Spinal cord (tissue), 10 donors: ENCODE measurements around the gene PKD1L1. TPM values are rescaled to one million over a fixed set of nuclear protein-coding genes. Genes with fewer than 3 reads are reported as not detected.

ENCODE experiments used
- DNase-seq, 6 donors: peaks; one replicate each; pipeline versions ENCODE4 v3.0.0 to v3.0.0-alpha.2; 2013 to 2015; ENCODE audit warnings: low spot score in 6 of 6, low read depth in 4 of 6
- H3K27ac ChIP-seq: one replicate; pipeline ENCODE4 v1.5.1; 2013; ENCODE audit warnings: low read depth, low read length, control low read depth
- H3K27me3 ChIP-seq: one replicate; pipeline ENCODE4 v1.6.1; 2013; ENCODE audit warnings: low read length; ENCODE audit not compliant: control insufficient read depth, insufficient read depth
- H3K36me3 ChIP-seq: one replicate; pipeline ENCODE4 v1.6.1; 2013; ENCODE audit warnings: low read length; ENCODE audit not compliant: control insufficient read depth, insufficient read depth
- H3K4me1 ChIP-seq: one replicate; pipeline ENCODE4 v1.6.1; 2013; ENCODE audit warnings: low read length; ENCODE audit not compliant: control insufficient read depth, insufficient read depth
- H3K4me3 ChIP-seq: one replicate; pipeline ENCODE4 v1.5.1; 2013; ENCODE audit warnings: low read depth, low read length, control low read depth
- H3K9me3 ChIP-seq: one replicate; pipeline ENCODE4 v1.6.1; 2013; ENCODE audit warnings: low read length; ENCODE audit not compliant: control insufficient read depth, insufficient read depth
- WGBS: methylation state at CpG from one replicate; pipeline ENCODE4 v1.1.5; 2013; ENCODE audit warnings: missing lambda C conversion rate; ENCODE audit not compliant: insufficient coverage; 5-methylcytosine and 5-hydroxymethylcytosine counted together
- polyA plus RNA-seq, 2 donors: library from polyadenylated mRNA; unstranded; fragments of 120-200 nt; gene quantifications; one replicate each; pipeline ENCODE4 v1.2.1, GENCODE V29; 2013; ENCODE audit not compliant: insufficient read length in 2 of 2
- total RNA-seq, 2 donors: library from RNA; depleted of rRNA in 1 of 2; stranded (reverse); fragments of 120-200 nt in 1 of 2; fragments of >200 nt in 1 of 2; gene quantifications; one replicate each; pipeline versions ENCODE4 v1.2.3 to v1.2.4, GENCODE V29; 2013 to 2014
- donor health status: healthy.

Gene PKD1L1
- total and polyA plus RNA-seq, 4 donors, result 0.44 to 1.4 (median 1.1) TPM

DNA sequence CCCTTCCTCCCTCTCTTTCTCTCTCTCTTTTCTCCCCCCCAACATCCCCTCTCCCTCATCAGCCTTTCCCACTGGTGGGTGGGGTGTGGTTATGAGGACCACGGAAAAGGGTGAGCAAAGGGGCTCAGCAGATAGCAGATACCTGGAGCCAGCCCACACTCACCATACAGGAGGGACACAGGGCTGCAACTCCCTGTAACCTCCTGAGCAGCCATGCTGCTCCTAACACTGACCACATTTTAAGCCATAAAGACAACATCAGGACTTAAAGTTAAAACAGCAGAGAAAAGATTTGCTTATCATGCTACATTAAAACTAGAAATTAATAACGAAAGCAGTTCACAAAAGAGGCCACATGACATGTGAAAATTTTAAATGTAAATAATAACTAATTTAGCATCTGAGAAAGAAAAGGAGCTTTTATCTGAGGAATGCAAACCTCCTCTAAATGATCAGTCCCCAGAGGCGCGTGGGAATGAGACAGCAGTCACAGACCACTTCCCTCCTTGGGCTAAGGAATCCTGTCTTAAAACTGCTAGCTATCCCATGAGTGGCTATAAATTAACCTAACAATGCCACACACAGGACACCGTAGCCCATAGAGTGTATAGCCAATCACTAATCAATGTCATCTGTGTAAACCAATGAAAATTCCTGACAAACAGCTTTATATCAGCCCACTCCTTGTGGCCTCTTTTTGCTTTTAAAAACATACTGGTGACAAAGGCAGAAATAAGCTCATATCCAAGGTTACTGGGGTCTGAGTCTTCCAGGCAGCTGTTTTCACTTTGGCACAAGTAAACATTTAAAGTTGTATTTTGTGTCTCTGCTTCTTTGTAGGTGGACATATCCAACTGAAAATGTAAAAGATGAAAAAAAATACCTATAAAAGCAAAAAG, 33.3 kb downstream of the PKD1L1 start:
- WGBS, result 22% methylated on average over 3 of the region's 5 CpGs
- H3K27ac ChIP-seq, result no peak overlapping the region
- no peaks in the 10 kb centered on the region for H3K27me3 ChIP-seq
- no peaks in the 10 kb centered on the region for H3K9me3 ChIP-seq
- DNase-seq, result no peak
- no peaks in the 10 kb centered on the region for H3K36me3 ChIP-seq
- H3K4me1 ChIP-seq, result no peaks in the 10 kb centered on the region
- no peak overlapping the region for H3K4me3 ChIP-seq

DNA sequence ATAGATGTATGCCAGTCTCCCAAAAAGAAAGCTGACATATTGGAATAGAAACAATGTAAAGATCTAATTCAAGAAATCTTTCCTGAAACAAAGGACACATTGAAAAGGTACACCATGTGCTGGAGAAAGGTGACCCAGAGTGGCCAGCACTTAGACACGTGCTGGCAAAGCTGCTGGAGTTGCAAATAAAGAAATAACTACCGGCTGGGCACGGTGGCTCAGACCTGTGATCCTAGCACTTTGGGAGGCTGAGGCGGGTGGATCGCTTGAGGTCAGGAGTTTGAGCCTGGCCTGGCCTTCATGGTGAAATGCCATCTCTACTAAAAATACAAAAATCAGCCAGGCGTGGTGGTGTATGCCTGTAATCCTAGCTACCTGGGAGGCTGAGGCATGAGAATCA, 35.9 kb downstream of the PKD1L1 start:
- Histone ChIP-seq H3K9me3 (no peaks in the 10 kb centered on the region), H3K4me1 (no peaks in the 10 kb centered on the region), H3K36me3 (no peaks in the 10 kb centered on the region), H3K27ac (no peak overlapping the region), H3K4me3 (no peak overlapping the region), H3K27me3 (no peaks in the 10 kb centered on the region)
- no peak for DNase-seq
- 96% methylated on average over 5 of the region's 6 CpGs for WGBS

DNA sequence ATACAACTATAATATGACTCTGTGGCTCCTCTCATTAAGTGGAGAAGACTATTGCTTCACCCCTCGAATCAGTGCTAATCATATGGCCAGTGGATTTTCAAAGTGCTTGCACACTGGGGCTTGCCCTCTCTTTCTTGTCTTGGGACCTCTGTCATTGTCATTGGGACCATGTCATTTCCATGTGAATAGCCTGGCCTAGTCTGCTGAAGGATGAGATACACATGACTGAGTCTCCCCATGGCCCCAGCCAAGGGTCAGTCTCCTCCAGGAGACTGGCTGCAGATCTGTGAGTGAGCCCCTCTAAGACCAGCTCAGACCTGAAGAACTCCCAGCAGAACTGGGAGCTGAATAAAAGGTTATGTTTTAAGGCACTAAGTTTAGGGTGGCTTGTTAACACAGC, 39.5 kb downstream of the PKD1L1 start:
- no peaks in the 10 kb centered on the region for H3K9me3 ChIP-seq
- H3K27me3 ChIP-seq, result no peaks in the 10 kb centered on the region
- H3K36me3 ChIP-seq, result no peaks in the 10 kb centered on the region
- H3K4me3 ChIP-seq, result no peak overlapping the region
- DNase-seq, result no peak
- peaks cover 10% of the 10 kb centered on the region for H3K4me1 ChIP-seq
- 33% methylated on average over 1 of the region's 1 CpG for WGBS
- no peak overlapping the region for H3K27ac ChIP-seq

DNA sequence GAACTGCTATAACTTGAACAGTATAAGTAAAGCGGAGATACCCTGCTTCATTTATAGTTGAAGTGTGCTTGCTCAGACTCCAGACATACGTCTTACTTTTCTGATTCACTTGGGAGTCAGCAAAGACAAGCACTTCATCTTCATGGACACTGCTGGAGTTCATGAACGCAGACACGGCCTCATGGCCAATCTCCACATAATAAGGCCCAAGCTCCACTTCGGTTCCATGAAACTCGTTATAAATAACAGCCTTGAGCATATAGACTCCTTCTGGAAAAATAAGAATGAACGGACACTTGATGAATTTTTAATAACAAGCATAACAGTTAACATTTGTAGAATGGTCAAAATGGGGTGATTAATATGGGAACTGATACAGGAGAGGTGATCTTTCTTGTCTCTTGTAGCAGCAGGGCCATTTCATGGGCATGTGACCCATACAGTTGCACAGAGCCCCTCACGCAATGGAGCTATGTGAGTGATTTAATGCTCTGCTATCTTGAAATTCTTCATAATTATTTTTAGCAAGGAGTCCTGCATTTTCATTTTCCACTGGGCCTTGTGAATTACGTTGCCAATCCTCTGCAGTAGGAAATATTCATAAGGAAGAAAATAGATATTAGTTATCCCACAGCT, 40.2 kb downstream of the PKD1L1 start:
- peaks cover 10% of the 10 kb centered on the region for H3K4me1 ChIP-seq
- H3K27me3 ChIP-seq, result no peaks in the 10 kb centered on the region
- no peaks in the 10 kb centered on the region for H3K9me3 ChIP-seq
- no peaks in the 10 kb centered on the region for H3K36me3 ChIP-seq
- DNase-seq, result peak in 1 of 6 donors; percentile 55
- 92% methylated on average over 4 of the region's 9 CpGs for WGBS
- no peak overlapping the region for H3K27ac ChIP-seq
- H3K4me3 ChIP-seq, result no peak overlapping the region

DNA sequence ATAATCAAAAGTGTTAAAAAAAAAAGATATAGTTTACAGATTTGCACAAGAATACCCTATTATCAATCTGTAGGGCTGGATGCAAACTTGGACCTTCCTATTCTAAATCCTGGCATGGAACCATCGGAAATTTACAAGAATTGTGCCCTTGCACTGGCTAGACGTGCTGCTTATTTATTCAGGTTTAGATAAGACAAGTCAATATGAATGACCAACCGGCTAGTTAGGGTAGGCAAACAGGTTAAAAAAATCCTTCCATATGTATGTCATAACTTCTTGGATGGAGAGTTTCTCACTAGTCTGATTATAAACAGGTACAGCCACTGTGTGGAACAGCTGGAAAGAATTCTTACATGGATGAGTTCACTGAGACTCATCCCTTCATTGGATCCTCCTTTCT, 41.4 kb downstream of the PKD1L1 start:
- DNase-seq, result no peak
- Histone ChIP-seq H3K4me3 (no peak overlapping the region), H3K36me3 (no peaks in the 10 kb centered on the region), H3K9me3 (no peaks in the 10 kb centered on the region), H3K27me3 (no peaks in the 10 kb centered on the region), H3K27ac (no peak overlapping the region), H3K4me1 (peaks cover 18% of the 10 kb centered on the region)
- no CpG with 5 or more reads among the region's 3 CpGs for WGBS

DNA sequence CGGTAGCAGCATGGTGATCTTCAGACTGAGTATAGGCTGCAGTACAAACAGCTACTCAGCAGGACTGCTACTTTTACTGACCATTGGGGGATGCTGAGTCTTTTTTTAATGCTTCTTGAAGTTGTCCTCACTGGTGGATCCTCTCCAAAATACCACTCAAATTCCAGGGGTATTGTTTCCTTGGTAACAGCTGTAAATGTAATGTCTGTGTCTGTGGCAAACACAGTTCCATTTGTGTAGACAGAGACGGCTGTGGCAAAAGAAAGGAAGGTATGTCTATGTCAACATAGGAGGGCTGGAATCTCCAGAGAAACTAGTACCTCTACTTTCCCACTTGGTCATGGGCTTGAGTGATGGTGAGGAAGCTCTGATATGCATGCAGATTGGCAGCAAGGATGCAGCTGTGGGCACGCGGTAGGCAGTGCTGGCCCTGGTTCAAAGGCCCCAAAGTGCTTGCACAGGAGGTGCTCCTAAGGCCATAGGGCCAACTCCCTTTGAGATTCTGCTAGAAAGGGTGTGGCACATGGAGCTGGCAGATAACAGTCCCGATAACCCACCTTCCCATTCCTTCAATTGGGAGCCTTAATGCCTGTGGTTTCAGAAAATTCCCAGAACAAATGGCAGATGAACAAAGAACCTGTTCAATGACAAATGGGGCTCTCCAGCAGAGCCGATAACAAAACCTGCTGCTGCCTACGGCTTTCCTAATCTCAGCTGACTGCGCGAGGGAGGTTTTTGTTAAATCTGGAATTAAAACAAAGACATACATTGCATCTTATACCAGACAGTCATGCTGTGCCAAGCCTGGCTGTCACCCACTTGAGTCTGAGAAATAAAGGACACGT, 43.0 kb downstream of the PKD1L1 start:
- no peaks in the 10 kb centered on the region for H3K27me3 ChIP-seq
- no peak overlapping the region for H3K4me3 ChIP-seq
- peaks cover 22% of the 10 kb centered on the region for H3K4me1 ChIP-seq
- H3K9me3 ChIP-seq, result no peaks in the 10 kb centered on the region
- 14% methylated on average over 5 of the region's 10 CpGs for WGBS
- no peaks in the 10 kb centered on the region for H3K36me3 ChIP-seq
- no peak overlapping the region for H3K27ac ChIP-seq
- peak in 3 of 6 donors; percentile 13 to 84 (median 32) for DNase-seq

DNA sequence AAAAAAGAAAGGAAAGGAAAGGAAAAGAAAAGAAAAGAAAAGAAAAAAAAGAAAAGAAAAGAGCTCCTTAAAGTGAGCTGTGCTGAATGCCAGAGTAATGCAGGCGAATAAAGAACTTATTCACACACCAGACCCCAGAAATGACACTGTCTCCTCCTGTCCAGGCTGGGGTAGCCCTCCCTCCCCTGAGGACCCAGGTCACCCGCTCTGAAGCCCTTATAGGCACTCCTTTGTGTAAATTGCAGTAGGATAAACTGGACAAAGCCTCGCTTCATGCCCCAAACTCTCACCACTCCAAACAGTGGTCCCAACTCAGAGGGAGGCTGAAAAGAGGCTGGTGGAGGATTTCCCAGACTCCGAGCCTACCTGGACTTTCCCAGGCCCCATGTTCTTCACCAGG, 46.3 kb downstream of the PKD1L1 start:
- H3K4me1 ChIP-seq, result peaks cover 31% of the 10 kb centered on the region
- no peaks in the 10 kb centered on the region for H3K27me3 ChIP-seq
- peak overlapping the region; percentile 77 for H3K27ac ChIP-seq
- no peak for DNase-seq
- H3K4me3 ChIP-seq, result no peak overlapping the region
- no peaks in the 10 kb centered on the region for H3K9me3 ChIP-seq
- no peaks in the 10 kb centered on the region for H3K36me3 ChIP-seq
- 83% methylated on average over 1 of the region's 4 CpGs for WGBS

DNA sequence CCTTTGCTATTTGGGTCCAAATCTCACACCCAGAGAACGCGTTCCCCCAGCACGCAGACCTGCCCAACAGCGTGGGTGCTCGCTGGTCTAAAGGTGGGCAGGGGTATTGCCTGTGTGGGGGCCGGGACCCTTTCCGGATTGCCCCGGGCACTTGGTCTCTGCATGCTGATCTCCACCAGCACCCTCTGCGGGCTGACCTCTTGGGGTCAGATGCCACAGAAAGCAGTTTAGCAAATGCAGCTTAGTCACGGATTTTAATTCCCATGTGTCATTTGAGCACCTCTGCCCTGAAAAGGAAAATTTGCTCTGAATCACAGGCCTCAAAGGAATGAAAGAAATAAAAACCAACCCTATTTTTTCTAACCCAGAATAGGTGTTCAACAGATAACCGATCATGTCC, 46.7 kb downstream of the PKD1L1 start:
- WGBS, result 52% methylated on average over 7 of the region's 11 CpGs
- DNase-seq, result no peak

DNA sequence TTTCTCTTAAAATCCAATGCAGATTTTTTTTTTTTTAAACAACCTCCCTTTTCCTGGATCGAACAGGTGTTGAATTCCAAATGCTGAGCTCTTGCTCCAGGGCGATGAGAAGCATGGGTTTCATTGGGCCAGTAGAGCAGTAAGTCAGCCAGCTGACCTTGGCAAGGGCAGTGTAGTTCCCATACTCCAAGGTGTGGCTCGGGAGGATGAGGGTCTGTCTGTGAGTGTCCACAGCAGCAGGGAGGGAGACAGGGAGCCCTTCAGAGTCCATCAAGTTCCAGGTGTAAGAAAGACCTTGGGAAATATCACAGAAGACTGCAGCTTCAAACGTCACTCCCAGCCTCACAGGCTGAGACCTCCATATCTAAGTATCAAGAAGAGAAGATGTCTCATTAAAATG, 50.4 kb downstream of the PKD1L1 start:
- H3K27me3 ChIP-seq, result no peaks in the 10 kb centered on the region
- no peaks in the 10 kb centered on the region for H3K9me3 ChIP-seq
- no peak for DNase-seq
- H3K36me3 ChIP-seq, result no peaks in the 10 kb centered on the region
- 67% methylated on average over 3 of the region's 4 CpGs for WGBS
- no peak overlapping the region for H3K4me3 ChIP-seq
- peaks cover 23% of the 10 kb centered on the region for H3K4me1 ChIP-seq
- no peak overlapping the region for H3K27ac ChIP-seq

More for the DNA sequence above, 46.7 kb downstream of the PKD1L1 start:
- H3K27ac ChIP-seq, result peak overlapping the region; percentile 77
- peaks cover 33% of the 10 kb centered on the region for H3K4me1 ChIP-seq
- no peaks in the 10 kb centered on the region for H3K9me3 ChIP-seq
- no peaks in the 10 kb centered on the region for H3K27me3 ChIP-seq
- no peak overlapping the region for H3K4me3 ChIP-seq
- no peaks in the 10 kb centered on the region for H3K36me3 ChIP-seq
